HUDEP-2 (cell line): ENCODE data around the gene NHSL1.
A peak's percentile ranks its signal among the peaks of the same experiment; 100 is the strongest.

ENCODE experiments used
- DNase-seq, 76 experiments: peaks; one replicate each; lab custom pipeline; 2025; ENCODE audit not compliant: unreplicated experiment in 76 of 76; lab: John Stamatoyannopoulos, UW

NHSL1 gene

DNA sequence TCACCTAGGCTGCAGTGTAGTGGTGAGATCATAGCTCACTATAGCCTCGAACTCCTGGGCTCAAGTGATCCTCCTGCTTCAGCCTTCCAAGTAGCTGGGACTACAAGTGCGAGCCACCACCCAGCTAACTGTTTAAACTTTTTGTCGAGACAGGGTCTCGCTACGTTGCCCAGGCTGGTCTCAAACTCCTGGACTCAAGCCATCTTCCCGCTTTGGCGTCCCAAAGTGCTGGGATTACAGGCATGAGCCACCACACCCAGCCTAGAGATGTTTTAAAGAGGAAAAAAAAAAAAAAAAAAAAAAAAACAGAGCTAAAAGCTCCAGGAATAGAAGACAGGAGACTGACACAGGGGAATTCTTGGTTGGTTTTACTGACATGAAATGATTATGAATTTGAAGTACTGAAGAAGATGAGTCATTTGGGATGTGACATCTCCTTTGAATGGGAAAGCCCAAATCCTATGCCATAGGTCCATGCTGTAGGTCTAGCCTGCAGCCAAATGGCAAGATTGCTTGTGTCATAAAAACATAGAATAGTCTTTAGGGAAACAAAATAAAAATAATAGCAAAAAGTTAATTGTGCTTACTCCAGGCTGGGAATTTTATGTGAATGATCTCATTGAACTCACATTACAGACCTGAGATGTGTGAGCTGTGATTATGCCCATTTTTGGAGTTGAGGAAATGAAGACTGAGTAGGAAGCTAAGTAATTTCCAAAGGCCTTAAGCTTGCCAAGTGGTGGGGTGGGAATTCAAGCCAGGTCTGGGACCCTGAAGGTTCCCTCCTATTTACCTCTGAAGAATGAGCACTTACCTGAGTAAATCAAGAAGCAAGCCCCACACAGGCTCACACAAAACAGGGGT, 24.3 kb upstream of the NHSL1 start:
- no peak for DNase-seq

DNA sequence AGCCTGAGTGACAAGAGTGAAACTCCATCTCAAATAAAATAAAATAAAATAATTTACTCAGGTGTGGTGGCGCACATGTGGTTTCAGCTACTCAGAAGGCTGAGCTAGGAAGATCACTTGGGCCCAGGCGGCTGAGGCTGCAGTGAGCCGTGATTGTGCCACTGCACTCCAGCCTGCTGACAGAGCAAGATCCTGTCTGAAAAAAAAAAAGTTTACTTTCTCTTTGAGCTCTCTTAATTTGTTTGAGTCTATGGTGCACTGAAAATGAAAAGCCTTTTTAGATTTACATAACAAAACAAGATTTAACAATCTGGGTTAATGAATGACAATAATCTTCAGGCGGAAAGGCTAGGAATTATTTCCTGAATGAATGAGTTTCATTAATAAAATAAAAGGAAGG, 23.3 kb upstream of the NHSL1 start:
- DNase-seq = no peak

DNA sequence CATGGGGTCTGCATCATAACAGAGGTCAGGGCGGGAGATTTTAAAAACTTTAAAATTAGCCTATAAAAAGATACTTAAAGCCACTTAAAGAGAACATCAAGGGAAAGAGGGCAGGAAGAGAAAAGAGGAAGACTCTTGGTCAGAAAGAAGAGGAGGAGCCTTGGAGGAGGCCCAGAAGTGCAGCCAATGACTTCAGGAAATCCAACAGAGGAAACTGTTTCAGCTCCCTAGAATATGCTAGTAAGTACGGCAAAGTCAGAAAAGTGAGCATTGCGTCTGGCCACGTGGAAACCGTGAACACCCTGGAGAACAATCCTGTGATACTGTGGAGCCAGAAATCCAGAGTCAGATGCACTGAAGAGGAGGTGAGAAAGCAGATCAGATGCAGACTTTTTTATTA, 22.5 kb upstream of the NHSL1 start:
- no peak for DNase-seq

DNA sequence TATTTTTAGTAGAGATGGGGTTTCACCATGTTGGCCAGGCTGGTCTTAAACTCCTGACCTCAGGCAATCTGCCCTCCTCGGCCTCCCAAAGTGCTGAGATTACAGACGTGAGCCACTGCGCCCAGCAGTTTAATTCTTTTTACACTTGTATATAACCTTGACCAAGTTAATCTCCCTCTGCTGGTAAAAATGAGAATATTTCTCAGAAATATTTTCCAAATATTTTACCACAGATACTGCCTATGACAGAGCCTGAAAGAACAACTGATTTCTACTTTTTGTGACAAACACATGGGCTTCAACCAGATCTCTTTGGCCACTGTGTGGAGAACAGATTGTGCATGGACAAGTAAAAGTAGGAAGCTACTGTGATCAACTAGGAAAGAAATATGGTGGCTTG, 21.2 kb upstream of the NHSL1 start:
- DNase-seq = peak in 3 of 76 experiments; percentile 11 to 31 (median 16)

DNA sequence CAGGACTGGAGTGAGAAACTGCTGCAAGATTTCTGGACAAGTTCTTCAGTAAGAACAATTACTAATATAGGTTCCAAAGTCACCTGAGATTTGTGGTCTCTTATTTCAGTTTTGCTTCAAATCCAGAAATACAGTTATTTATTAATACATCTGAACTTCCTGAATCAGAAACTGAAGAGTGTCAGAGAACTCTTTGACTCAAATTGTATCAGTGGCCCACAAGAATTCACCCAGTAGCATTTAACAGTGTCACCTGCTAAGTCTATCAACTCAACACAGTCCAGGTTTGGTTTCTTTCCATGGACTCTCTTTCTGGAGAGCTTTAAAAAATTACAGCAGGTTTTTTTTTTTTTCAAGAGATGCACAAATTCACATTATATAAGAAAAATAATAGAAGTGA, 18.8 kb upstream of the NHSL1 start:
- no peak for DNase-seq

DNA sequence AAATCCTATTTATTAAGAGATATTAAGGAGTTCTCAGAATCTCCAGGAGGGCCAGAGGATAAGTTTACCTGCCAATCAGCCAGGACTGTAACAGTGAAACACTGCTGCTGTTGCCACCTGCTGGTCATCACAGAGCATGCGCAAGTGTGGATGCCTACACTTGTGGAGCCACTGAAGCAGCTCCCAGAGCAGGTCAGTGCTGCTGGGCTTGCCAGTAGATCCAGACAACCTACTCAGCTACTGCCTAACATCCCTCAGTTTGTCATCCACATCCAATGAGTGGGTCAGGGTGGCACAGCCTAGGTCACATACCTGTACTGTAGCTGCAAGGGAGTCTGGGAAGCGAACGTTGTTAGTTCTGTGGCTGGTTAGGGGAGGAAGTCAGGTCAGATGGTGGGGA, 18.3 kb upstream of the NHSL1 start:
- DNase-seq = peak in 47 of 76 experiments; percentile 1 to 73 (median 31)

DNA sequence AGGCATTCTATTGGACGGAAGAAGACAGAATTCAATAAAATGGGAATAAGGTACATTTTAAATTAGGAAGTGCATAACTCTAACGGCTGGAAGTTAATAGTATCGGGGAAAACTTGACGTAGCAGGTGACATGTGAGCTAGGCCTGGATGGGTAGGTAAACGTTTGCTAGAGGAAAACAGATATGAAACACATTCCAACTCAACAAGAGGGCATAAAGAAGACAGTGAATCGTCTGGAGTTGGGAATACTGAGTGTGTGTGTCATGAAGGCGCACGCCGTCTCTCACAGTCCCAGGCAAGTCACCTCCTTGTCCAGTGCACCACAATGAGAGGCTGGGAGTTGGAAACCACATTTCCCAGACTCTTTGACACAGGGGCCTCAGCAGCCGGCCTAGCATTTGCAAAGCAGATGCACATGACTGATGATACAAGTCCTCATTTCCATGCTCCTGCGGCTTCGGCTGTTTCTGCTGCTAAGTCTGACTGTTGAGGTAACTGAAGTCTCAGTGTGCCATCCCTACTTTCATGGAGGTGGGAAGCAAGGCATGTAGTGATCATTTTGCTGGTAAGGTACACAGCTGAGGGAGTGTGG, 16.5 kb upstream of the NHSL1 start:
- no peak for DNase-seq

DNA sequence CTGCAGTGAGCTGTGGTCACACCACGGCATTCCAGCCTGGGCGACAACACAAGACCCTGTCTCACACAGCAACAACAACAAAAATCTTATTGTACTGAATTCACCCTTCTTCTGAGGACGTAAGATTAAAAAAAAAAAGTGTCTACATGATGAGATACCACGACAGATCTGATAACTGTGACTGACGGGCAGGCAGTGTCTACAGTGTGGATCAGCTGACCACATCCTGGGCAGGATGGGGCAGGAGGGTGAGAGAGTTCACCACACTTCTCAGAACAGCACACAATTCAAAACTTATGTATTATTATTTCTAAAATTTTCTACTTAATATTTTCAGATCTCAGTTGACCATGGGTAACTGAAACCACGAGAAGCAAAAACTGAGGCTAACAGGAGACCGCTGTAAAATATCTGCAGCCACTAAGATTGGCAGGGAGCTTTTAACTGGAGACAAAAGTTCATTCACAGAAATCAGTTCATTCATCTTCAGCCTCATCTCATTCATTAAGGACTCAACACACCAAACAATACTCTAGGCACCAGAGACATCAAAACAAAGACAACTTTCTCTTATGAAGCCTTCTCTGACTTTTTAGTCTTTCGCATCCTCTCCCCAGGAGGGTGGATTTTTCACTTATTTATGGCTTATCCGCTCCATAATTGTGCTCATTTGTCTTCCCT, 15.7 kb upstream of the NHSL1 start:
- DNase-seq = no peak

DNA sequence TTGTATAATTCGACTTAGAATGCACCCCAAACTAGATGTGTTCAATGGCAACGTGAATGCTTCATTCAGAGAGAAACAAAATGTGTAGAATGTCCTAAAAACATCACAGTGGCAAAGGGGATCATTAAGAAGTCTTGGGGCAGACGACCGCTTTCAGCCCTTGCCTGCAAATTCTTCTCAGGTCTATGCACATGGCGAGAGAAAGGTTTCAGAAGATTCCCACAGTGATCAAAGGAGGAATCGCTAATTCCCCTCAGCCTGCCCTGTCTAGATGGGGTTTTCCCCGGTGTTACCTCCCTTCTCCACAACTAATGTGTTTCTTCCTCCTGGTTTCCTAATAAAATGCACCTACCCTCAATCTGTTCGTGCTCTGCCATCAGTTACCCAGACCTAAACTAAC, 13.3 kb upstream of the NHSL1 start:
- no peak for DNase-seq

DNA sequence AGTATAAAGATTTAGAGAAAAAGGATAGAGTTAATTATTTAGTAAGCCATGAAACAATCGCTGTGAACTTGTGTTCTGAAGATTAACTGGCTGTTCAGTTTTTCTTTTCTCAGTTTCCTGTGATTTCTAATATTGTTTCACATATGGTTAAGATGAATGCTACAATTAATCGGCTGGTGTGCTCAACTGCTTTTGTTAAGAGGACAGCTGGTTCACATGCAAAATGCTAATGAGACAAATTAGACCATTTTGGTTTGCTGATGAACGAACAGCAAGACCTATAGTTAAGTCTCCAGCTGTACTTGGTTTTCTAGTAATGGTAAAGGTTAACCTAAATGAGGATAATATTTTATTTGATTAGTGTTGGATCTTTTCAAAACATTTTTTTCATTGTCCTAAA, 10.8 kb upstream of the NHSL1 start:
- no peak for DNase-seq

DNA sequence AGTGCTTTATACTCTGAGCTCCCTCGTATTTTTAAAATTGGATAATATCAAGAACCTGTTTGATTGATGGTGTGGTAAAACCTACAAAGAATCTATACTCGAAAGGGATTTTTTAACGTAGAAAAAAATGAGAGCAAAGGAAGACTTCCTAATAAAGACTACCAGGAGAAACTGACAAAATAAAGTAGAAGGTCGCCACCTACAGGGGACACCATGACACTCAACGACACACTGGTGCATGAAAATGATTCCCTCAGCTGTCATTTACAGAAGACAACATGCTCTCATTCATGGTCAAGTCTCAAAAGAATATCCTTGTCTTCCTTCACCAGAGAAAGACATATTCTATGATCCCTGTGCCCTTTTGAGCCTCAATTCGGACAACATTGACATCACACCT, 10.1 kb upstream of the NHSL1 start:
- peak in 8 of 76 experiments; percentile 5 to 24 (median 10) for DNase-seq

DNA sequence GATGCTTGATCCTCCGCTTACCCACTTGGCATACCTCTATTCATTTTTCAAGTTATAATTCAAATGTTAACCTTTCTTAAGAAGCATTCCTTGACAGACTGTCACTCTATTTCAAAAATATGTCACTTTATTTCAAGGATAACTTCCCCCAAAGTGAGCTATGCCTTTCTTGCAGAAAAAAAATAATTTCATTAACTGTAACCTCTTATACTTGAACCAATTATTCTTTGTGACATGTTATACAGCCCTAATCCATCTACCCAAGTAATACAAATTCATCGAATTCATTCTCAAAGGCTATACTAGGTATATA, 9.3 kb upstream of the NHSL1 start:
- no peak for DNase-seq

DNA sequence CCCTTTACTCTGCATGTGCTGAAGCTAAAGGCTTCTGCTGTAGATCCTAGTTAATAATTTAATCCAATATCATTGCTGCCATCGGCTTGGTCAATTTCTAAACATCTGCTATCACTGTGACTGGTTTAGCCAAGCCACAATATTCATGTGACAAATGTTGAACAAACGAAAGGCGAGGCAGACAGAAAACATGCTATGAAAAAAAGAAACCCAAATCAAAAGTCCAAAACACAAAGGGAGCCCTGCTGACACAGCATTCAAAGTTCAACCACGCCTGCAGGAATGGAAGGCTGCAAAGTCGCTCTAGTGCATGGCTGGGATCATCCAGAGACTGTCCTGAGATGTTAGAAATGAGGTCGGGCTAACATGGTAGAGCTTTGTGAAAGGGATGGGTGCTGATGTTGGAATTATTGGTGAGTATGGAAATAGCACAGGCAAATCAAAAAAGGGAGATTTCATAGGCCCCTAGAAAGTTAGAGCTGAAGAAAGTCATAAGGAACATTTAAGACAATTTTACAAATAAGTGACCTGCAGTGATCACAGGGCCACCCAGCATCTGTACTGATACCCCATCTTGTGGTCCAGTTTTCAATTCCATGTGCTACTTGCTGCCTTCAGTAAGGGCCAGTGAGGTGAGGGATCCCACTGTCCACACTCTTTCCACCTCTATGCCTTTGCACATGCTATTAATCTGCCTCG, 8.8 kb upstream of the NHSL1 start:
- DNase-seq = no peak

DNA sequence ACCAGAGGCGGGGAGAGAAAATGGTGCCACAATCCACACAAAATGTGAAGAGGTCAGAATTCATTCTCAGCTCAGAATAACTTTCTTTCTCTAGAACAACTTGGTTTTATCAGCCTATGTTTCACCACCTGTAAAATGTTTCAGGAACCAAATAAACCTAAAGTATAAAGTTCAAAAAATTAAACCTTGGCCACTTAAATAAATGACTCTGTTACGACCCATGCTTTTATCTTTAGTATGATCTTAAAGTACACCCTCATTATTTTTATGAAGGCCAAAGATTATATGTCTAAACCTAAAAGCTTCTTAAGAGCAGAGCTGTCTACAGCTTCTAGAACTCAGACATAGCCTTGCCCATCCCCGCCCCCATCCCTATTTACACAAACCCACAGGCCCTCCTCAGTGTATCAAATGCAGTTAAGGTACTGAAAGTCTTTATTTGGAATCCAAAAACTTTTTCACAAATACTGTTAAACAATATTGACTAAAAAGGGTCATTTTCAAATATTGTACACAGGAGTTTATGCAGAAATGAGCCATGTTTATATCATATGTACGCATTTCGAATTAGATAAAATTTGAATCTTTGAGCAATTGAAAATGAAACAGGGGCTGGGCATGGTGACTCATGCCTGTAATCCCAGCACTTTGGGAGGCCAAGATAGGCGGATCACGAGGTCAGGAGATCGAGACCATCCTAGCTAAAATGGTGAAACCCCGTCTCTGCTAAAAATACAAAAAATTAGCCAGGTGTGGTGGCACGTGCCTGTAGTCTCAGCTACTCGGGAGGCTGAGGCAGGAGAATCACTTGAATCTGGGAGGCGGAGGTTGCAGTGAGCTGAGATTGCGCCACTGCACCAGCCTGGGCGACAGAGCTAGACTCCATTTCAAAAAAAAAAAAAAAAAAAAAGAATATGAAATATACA, 5.7 kb upstream of the NHSL1 start:
- DNase-seq = no peak

DNA sequence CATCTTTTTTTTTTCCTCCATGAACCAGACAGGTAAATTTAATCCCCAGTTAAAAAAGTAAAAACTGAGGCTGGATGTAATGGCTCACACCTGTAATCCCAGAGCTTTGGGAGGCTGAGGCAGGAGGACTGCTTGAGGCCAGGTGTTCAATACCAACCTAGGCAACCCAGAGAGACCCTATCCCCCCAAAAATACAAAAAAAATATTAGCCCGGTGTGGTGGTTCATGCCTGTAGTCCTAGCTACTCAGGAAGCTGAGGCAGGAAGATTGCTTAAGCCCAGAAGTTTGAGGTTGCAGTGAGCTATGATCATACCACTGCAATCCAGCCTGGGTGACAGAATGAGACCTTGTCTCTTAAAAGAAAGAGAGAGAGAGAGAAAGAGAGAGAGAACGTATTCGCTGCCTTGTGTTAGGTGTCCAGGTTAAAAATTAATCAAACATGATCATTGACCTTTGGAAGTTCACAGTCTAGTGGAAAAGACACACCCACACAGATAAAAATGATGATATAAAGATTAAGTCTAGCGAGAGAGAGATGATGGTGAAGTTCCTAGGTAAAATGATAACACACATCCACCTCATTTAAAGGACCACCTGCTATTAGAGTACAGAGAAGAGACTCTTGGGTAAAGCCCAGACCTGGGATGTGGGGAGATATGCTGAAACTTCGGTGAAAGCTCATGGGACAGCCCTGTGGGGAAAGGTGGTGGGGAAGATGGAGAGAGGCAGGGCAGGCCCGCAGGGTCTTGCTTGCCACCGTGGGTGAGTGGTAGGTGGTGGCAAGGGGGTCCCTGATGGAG, 4.8 kb upstream of the NHSL1 start:
- DNase-seq = no peak

DNA sequence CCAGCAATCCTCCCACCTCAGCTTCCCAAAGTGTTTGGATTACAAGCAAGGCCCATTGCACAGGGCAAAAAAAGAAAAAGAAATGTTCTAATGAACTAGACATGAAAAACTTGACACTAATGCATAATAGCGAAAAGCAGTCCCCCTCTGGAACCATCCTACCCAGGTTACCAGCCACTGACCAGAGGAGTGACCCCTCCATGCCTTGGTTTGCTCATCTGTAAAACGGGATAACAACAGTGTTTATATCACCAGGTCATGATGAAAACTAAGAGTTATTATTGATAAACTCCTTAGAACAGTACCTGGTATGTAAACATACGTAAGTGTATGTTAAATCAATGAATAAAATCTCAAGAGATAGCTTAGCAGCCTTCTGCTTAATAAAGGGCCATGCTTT, 3.3 kb upstream of the NHSL1 start:
- no peak for DNase-seq

DNA sequence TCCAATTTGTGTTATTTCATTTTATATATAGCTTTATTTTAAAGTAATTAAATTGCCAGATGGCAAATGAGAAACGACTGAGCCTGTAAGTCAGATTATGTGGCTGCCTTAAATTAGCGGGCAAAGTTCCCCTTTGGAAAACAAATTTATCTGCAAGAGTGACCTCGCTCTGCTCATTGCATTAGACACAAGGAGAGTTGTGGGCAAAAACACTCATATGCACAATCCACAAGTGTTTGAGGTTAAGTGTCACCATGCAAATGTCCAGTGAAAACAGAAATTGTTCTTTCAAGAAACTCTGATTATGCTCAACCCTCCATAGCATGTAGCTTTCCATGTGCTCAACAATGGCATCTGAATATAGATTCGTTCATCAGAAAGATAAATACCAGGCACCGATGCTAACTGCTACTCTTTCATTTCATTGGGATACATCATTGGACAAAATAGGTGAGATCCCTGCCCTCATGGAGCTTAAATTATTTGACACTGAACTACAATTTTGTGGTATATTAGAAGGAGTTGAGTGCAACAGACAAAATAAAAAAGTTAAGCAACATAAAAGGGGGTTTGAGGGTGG, 1.7 kb upstream of the NHSL1 start:
- DNase-seq = no peak

DNA sequence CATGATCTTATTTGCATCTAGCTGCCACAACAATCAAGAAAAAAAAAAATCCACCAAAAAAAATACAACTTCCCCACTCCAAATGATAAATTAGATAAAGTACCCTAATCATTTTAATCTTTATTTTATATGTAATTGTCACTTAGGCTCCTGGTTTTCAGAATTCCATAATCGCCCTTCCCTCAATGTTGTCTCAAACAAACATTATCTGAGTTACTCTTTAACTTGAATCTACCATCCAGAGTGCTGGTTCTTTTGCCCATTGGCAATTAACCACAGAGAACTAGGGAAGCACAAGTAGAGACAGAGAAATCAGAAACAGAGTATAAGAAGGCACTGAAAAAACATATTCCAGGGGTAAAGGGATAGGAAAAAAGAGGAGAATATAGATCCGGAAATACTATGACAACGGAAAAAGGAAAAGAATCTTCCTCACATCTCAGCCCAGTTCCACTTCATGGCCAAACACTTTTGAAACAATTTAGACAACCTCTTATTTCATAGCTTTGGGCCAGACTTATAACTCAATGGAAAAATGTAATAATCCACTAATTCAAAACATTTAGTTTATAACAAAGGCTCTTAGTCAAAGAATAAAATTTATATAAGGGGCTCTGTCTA, 861 bp upstream of the NHSL1 start:
- no peak for DNase-seq
